Cerebellar cortex (tissue), 1 donor: ENCODE results near the gene ZNF469.

Source experiments
- DNase-seq: peaks from one replicate; pipeline ENCODE4 v3.0.0-alpha.2; 2015; ENCODE audit warnings: low spot score

The ZNF469 gene

DNA sequence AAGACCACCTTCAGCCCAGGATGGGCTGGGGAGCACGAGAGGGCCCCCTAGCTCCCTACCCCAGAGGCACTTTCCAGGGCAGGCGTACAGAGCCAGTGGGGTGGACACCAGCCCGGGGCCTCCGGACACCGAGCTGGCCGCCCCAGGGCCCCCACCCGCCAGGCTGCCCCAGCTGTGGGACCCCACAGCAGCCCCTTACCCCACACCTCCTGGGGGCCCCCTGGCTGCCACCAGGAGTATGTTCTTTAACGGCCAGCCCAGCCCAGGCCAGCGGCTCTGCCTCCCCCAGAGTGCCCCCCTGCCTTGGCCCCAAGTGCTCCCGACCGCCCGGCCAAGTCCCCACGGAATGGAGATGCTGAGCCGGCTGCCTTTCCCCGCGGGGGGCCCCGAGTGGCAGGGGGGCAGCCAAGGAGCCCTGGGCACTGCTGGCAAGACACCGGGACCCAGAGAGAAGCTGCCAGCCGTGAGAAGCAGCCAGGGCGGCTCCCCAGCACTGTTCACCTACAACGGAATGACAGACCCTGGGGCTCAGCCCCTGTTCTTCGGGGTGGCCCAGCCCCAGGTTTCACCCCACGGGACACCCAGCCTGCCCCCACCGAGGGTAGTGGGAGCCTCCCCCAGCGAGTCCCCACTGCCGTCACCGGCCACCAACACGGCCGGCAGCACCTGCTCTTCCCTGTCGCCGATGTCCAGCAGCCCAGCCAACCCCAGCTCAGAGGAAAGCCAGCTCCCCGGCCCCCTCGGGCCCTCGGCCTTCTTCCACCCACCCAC, 46.0 kb downstream of the ZNF469 start:
- DNase-seq: no peak

DNA sequence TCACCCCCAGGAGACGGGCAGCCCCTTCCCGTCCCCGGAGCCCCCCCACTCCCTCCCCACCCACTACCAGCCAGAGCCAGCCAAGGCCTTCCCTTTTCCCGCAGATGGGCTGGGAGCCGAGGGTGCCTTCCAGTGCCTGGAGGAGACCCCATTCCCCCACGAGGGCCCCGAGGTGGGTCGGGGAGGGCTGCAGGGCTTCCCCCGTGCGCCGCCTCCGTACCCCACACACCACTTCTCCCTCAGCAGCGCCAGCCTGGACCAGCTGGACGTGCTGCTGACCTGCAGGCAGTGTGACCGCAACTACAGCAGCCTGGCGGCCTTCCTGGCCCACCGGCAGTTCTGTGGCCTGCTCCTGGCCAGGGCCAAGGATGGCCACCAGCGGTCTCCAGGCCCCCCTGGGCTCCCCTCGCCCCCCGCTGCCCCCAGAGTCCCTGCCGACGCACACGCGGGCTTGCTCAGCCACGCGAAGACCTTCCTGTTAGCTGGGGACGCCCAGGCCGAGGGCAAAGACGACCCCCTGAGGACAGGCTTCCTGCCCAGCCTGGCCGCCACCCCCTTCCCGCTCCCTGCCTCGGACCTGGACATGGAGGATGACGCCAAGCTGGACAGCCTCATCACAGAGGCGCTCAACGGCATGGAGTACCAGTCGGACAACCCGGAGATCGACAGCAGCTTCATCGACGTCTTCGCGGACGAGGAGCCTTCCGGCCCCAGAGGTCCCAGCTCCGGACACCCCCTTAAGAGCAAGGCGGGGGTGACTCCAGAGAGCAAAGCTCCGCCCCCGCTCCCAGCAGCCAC, 46.8 kb downstream of the ZNF469 start:
- no peak for DNase-seq

DNA sequence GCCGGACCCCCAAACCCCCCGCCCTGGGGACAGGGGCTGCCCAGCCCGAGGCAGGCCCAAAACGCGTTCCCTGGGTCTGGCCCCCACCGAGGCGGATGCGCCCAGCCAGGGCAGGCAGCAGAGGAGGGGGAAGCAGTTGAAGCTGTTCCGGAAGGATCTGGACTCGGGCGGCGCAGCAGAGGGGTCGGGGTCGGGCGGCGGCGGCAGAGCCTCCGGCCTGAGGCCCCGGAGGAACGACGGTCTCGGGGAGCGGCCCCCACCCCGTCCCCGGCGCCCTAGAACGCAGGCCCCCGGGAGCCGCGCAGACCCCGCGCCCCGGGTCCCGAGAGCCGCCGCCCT, 47.4 kb downstream of the ZNF469 start:
- DNase-seq: no peak

DNA sequence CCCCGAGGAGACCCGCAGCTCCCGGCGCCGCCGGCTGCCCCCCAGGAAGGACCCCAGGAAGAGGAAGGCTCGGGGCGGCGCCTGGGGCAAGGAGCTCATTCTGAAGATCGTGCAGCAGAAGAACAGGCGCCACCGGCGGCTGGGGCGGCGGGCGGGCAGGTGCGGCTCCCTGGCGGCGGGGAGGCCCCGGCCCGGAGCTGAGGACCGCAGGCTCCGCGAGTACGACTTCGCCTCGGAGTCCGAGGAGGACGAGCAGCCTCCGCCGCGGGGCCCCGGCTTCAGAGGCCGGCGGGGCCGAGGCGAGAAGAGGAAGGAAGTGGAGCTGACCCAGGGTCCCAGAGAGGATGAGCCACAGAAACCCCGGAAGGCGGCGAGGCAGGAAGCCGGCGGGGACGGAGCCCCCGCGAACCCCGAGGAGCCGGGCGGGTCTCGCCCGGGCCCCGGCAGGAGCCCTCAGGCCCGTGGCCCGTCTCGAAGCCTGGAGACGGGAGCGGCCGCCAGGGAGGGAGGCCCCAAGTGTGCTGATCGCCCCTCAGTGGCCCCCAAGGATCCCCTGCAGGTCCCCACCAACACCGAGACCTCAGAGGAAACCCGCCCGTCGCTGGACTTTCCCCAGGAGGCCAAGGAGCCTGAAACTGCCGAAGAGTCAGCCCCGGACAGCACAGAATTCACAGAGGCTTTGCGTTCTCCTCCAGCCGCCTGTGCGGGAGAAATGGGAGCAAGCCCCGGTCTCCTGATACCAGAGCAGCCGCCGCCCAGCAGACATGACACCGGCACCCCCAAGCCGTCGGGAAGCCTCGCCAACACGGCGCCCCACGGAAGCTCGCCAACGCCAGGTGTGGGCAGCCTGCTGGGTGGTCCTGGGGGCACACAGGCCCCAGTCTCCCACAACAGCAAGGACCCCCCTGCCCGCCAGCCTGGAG, 48.0 kb downstream of the ZNF469 start:
- no peak for DNase-seq

DNA sequence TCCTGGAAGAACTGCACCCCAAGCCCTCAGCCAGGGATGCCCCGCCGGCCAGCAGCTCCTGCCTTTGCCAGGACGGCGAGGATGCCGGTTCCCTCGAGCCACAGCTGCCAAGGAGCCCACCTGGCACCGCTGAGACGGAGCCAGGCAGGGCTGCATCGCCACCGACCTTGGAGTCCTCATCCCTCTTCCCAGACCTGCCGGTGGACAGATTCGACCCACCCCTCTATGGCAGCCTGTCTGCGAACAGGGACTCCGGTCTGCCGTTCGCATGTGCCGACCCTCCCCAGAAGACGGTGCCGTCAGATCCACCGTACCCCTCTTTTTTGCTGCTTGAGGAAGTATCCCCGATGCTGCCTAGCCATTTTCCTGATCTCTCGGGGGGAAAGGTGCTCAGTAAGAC, 48.9 kb downstream of the ZNF469 start:
- DNase-seq: no peak

DNA sequence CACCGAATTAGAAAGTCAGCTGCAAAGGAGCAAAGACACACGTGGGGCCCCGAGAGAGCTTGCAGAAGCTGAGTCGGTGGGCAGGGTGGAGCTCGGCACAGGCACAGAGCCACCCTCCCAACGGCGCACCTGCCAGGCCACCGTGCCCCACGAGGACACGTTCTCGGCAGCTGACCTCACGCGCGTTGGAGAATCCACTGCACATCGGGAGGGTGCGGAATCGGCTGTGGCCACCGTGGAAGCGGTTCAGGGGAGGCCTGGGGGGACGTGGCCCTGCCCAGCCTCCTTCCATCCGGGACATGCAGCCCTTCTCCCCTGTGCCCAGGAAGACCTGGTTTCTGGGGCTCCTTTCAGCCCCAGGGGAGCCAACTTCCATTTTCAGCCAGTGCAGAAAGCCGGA, 49.4 kb downstream of the ZNF469 start:
- DNase-seq: no peak
